Spleen (tissue), 7 donors: ENCODE measurements around the gene ZNF107.

Source experiments
- CTCF ChIP-seq, 11 experiments: fragments of 200-600 bp in 7 of 11; fragments of 450-650 bp in 4 of 11; sonication (generic) in 4 of 11; IDR thresholded peaks in 8 of 11; conservative IDR thresholded peaks in 3 of 11; 1 replicate in 7 of 11; 2 replicates in 4 of 11; pipeline versions ENCODE4 v1.4.0 to v1.8.0; 2016 to 2021; ENCODE audit warnings: antibody characterized with exemption in 11 of 11, inconsistent platforms in 4 of 11, mild to moderate bottlenecking in 1 of 11
- POLR2A ChIP-seq, 3 donors: fragments of 450-650 bp; IDR thresholded peaks; one replicate each; pipeline ENCODE4 v1.5.1; 2017; ENCODE audit warnings: antibody characterized with exemption in 3 of 3, mild to moderate bottlenecking in 1 of 3
- POLR2AphosphoS5 ChIP-seq, 3 donors: sonication (generic); formaldehyde crosslinking; IDR thresholded peaks; one replicate each; pipeline ENCODE4 v1.5.1; 2017; ENCODE audit warnings: antibody characterized with exemption in 3 of 3
- donor health status: DM: no; HTN: no; CAD: no; lungs with moderate emphysema.
- donor health status: DM: no; HTN: no; CAD: no.
- donor health status: DM: no; HTN: no; CAD: no.

GRCh38 chr7:64642046-64642445 is 23.9 kb upstream of the ZNF107 start:
- no peak for TF ChIP-seq CTCF (IDR thresholded peaks at IDR 0.05 in 8 of 11, conservative IDR thresholded peaks at IDR 0.05 in 3 of 11)
- TF ChIP-seq POLR2A (IDR thresholded peaks at IDR 0.05), result no peak
- TF ChIP-seq POLR2AphosphoS5 (IDR thresholded peaks at IDR 0.05), result no peak
